Sigmoid colon (tissue), 4 donors: ENCODE data around the gene CSTF1.

Experiments used
- EP300 ChIP-seq, 4 donors: sonication (generic); formaldehyde crosslinking; IDR thresholded peaks; one replicate each; pipeline ENCODE4 v1.6.1; 2017; ENCODE audit warnings: antibody characterized with exemption in 4 of 4
- POLR2A ChIP-seq, 2 donors: fragments of 450-650 bp; IDR thresholded peaks; one replicate each; pipeline ENCODE4 v1.6.1; 2016; ENCODE audit warnings: antibody characterized with exemption in 2 of 2, mild to moderate bottlenecking in 2 of 2, moderate library complexity in 2 of 2
- POLR2AphosphoS5 ChIP-seq, 4 donors: sonication (generic); formaldehyde crosslinking; IDR thresholded peaks; one replicate each; pipeline ENCODE4 v1.6.1; 2017; ENCODE audit warnings: antibody characterized with exemption in 4 of 4
- TF ChIP-seq, protein P1 (sequence below), 4 experiments: fragments of 450-650 bp in 3 of 4; fragments of 200-600 bp in 1 of 4; IDR thresholded peaks; one replicate each; pipeline ENCODE4 v1.5.1; 2016 to 2019; ENCODE audit warnings: antibody characterized with exemption in 4 of 4, mild to moderate bottlenecking in 3 of 4, moderate library complexity in 2 of 4

- no peak for TF ChIP-seq POLR2AphosphoS5 (IDR thresholded peaks at IDR 0.05)
- no peak for TF ChIP-seq EP300 (IDR thresholded peaks at IDR 0.05)
- no peak for TF ChIP-seq POLR2A (IDR thresholded peaks at IDR 0.05)
- TF ChIP-seq, protein P1, sequence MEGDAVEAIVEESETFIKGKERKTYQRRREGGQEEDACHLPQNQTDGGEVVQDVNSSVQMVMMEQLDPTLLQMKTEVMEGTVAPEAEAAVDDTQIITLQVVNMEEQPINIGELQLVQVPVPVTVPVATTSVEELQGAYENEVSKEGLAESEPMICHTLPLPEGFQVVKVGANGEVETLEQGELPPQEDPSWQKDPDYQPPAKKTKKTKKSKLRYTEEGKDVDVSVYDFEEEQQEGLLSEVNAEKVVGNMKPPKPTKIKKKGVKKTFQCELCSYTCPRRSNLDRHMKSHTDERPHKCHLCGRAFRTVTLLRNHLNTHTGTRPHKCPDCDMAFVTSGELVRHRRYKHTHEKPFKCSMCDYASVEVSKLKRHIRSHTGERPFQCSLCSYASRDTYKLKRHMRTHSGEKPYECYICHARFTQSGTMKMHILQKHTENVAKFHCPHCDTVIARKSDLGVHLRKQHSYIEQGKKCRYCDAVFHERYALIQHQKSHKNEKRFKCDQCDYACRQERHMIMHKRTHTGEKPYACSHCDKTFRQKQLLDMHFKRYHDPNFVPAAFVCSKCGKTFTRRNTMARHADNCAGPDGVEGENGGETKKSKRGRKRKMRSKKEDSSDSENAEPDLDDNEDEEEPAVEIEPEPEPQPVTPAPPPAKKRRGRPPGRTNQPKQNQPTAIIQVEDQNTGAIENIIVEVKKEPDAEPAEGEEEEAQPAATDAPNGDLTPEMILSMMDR (IDR thresholded peaks at IDR 0.05), result no peak
Measured at GRCh38 chr20:56420940-56421688, 28.7 kb downstream of the CSTF1 start.
